Measurements from ENCODE around the gene FAM184B.

Gene FAM184B

DNA sequence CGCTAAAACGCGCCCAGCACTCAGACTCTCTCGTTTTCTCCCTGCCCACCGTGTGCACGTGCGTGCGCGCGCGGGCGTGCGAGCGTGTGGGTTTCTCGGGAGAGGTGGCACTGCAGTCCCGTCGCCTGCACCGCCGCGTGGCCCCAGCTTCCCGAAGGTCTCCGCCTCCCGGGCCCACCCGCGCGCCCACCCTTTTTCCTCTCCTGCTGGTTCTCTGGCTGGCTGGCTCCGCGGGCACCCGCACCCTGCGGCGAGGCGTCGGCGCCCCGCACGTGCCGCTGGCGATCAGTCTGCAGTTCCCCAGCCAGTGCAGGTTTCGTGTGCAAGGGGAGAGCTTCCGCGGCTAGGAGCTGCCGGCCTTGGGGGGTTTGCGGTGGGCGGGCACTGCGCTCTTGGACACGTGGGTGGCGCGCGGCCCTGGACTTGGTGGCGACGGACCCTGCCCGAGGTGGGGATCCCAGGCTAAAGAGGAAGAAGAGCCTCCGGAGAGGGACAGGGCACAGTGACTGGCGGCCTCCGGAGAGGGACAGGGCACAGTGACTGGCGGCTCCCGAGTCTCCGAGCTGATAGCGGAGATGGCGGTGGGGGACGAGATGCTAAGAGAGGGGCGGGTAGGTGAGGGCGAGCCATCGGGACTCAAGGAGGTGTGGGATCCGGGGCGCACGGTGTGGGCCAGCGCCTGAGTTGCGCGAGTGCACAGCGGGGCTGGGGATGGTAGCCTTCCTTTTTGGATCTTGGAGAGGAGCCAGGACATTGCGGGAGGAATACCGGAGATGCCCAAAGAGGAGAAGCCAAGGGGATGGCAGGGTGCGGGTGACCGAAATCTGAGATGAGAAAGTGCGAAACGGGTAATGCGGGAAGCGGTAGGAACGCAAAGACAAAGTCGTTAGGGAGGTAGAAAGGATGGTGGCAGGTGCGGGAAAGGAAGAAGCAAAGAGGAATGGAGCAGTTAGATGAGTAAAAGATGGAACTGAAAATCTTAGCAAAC lies at the start of gene FAM184B:
FAM184B (minus strand) TSS at position 322 of the 988 bp plus-strand sequence. CDS start 322 bp downstream, outside the sequence.
- DNase-seq, result no peak

DNA sequence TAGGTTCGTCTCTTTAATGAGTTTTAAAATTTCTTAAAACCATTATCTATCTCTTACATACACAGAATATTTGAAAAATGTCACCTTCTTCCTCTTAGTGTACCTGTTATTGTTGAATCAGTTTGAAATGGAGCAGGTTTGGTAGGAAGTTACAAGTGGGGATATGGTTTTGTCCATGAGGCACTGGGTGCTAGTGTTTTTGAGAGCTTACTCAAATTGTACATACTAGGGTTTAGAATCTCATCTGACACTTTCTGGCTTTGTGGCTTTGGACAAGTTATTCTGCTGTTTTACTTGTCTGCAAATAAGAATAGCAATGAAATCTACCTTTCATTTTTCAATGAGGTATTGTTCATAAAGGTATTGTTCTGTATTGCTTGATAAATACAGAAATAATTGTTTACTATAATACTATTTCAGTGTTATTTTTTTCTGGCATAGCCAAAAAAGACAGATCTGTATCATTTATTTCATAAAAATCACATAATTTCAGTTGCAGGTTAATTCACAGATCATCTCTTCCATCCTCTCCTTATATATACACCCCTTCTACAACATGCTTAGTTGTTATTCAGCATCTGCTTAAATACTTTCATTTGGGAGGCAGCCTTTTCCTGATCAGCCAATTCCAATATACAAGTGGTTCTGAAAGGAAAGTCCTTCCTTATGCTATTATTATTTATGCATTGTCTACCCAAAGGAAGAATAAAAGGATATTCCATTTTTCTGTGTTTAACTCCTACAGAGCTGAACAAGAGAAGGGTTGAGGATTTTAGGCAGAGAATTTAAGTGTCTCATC lies 42.6 kb upstream of the FAM184B start:
- DNase-seq, result no peak

DNA sequence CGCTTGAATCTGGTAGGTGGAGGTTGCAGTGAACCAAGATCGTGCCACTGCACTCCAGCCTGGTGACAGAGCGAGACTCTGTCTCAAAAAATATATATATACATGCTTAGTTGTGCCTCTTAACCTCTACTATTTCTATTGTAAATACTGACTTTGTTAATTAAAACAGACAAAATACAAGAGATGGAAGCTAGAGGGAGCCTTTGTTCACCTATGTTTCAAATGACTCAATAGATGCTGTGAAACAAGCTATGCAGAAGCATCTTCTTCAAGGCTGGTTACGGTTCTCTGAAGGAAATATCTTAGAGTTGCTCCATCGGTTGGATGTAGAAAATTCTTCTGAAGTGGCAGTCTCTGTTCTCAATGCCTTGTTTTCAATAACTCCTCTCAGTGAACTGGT lies 35.6 kb upstream of the FAM184B start:
- DNase-seq, result no peak

DNA sequence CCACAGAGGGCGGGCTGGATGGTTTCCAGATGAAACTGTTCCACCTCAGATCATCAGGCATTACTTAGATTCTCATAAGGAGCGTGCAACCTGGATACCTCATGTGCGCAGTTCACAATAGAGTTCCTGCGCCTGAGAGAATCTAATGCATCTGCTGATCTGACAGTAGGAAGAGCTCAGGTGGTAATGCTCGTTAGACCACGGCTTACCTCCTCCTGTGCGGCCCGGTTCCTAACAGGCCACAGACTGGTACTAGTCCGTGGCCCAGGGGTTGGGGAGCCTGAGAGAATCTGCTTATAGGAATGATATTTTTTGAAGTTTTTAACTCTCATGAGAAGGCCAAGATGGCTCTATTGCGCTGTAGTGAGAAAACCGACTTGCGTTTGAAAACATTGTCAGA lies 34.7 kb upstream of the FAM184B start:
- DNase-seq, result no peak

DNA sequence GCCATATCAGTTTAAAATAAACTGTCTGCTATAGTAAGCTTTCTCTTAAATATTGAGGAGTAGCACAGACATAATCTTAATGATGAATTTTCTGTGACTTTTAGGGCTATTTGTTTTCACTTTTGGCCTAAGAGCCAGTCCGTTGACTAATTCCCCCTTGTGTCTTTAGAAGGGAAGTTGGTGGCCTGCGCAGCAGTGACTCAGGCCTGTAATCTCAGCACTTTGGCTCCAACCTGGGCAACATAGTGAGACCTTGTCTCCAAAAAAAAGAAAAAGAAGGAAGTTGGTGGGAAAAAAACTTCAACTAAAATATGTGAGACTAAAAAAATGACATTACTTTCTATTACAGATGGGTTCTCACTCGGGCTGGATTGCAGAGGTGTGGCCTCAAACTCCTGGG lies 32.7 kb upstream of the FAM184B start:
- no peak for DNase-seq

DNA sequence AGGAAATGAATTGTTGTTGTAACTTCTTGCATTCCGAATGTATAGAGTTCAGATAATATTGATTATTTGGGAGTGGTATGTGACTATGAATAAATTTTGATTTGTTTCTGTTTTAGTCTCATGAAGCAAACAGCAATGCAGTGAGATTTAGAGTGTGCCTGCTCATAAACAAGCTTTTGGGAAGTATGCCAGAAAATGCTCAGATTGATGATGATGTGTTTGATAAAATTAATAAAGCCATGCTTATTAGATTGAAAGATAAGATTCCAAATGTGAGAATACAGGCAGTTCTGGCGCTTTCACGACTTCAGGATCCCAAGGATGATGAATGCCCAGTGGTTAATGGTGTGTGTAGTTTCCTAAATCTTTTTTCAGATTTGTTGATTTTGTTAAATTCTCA lies 31.4 kb upstream of the FAM184B start:
- no peak for DNase-seq

DNA sequence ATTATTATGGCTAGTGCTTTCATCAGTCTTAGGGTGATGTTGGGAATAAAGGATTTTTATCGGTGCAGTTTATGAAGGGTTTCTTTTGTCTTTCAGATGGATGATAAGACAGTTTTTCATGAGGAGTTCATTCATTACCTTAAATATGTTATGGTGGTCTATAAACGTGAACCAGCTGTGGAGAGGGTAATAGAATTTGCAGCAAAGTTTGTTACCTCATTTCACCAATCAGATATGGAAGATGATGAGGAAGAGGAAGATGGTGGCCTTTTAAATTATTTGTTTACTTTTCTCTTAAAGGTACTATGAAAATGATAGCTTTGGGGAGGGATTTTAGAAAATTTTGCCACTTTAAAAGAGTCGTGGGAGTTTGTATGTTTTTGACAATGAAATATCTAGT lies 30.7 kb upstream of the FAM184B start:
- no peak for DNase-seq

DNA sequence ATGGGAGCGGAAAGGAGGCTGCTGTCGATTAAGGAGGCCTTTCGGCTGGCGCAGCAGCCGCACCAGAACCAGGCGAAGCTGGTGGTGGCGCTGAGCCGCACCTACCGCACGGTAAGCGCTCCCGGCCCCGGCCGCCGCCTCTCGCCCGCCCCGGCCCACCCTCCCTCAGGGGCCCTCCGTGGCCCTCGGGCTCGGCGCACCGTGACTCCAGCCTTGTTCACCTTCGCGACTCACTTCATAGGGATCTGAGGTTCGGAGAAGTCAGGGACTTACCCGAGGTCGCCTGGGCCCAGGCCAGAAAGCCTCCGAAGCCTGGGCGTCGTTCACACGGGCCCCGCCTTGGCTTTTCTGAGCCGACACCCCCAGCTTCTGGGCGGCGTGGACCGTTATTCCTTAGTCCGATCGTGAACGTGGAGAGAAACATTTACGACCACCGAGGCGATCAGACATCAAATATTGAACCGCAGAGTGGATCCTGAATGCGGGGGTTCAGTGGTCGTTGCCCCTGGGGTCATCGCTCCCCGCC lies 29.7 kb upstream of the FAM184B start:
- no peak for DNase-seq

DNA sequence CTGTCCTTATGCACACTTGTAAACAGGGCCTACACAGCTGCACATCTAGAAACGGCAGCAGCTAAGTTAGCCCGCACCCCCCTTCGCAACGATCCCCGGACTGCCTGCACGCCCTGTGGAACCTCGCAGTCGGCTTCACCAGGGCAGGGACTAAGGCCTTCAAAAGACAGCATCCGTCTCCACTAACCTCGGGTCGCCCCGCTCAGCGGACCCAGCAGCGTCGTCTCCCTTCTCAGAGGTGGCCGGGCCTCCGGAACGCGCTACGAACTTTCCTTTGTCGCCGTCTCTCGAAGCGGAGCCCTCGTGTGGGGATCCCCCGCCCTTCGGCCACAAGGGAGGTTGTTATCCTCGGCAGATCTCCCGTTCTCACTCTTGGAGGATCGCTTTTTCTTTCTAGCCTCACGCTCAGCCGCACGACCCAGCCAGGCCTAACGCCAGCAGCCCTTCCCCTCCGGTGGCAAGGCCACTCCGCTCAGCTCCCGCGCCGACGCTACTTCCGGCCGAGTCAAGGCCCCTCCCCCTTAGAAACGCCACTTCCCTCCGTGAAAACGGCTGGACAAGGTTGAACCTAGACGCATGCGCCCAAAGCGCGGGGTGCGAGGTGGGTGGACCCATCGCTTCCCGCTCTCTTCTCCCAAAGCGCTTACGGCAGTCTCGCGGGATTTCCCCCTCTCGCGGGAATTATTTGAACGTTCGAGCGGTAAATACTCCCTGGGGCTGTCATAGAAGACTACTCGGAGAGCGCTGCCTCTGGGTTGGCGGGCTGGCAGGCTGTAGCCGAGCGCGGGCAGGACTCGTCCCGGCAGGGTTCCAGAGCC lies 29.0 kb upstream of the FAM184B start, which contains the start of the genes DCAF16 and NCAPG:
DCAF16 (minus strand) TSS at position 498 of the 818 bp plus-strand sequence. CDS start 6,616 bp downstream, outside the sequence.
NCAPG (plus strand) TSS at position 720 of the 818 bp plus-strand sequence. CDS start 99 bp downstream, outside the sequence.
- peak; percentile 100 for DNase-seq

DNA sequence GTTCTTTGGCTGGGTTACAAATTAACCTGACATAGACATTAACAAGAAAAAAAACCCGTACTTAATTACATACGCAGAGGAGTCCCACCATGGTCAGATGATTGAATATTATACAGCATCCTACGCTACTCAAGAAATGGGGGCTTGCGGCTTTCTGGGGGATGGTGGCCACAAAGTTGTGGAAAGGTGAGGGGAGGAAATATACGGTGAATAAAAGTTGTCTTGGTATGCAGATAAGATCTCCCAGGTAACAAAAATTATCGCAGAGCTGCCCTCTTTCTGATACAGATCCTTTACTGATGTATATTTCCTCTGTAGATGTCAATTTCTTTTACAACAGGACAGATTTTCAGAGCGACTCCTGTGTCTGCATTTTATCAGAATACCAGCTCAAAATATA lies 28.2 kb upstream of the FAM184B start:
- no peak for DNase-seq

DNA sequence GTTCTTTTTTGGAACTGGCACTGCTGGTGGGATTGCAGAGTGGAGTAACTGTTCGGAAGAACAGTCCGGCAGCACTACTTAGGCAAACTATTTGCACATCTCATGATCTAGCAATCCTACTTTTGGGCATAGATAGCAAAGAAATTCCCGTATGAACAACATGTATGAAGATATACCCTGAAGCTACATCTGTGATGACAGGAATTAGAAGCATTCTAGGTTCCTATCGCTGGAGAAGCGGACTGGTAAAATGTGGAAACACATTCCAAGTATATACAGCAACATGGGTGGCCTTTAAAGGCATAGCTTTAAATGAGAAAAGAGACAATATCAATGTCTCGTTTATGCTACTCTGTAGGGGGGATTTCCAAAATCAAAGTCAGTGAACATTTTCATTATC lies 26.0 kb upstream of the FAM184B start:
- no peak for DNase-seq

DNA sequence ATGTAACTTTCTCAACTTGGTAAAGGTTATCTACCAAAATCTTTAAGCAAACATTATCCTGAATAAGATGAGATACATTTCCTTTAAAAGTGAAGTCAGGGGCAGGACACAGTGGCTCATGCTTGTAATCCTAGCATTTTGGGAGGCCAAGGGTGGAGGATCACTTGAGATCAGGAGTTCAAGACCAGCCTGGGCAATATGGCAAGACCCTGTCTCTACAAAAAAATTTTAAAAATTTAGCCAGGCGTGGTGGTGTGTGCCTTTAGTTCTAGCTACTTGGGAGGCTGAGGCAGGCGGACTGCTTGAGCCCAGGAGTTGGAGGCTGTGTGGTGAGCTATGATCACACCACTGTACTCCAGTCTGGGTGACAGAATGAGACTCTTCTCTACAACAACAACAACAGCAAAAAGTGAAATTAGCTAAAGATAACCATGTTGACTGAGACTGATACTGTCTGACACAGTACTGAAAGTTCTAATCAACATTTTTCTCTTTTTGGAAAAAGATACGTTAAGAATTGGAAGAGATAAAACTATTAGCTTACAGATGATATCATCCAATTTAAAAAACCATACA lies 24.2 kb upstream of the FAM184B start:
- DNase-seq, result no peak

DNA sequence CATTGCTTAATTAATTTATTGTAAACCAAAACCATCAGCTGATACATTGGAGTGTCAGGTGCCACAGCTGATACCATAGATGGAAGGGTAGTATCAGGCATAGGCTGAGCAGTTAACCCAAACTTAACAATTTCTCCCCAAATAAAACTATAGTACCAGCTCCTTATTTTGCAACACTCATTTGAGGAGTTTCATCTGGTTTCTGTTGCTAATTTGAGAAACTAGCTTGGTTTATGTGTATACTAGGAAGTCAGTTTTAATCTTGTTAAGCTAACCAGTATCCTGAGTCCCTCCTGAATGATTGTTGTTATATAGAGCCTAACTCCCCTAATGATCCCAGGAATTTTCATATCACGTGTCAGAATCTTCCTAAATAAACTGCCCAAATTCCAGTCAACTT lies 16.4 kb upstream of the FAM184B start:
- no peak for DNase-seq

DNA sequence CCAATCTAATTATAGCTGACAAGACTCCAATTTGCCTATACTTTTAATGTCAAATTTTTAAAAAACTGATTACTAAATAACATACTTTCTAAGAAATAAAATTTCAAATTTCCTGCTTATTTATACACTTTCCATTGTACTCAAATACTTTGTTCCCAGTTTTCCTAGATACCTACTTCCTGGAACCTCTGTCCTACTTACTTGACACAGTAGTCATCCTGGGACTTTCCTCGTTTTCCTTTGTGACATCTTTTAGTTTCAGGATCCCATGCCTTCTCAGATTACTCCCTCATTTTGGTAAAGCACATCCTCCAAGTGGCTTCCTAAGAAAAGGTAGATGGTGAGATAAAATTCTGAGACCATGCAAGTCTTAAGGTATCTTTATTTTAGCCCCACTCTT lies 13.3 kb upstream of the FAM184B start:
- DNase-seq, result no peak

DNA sequence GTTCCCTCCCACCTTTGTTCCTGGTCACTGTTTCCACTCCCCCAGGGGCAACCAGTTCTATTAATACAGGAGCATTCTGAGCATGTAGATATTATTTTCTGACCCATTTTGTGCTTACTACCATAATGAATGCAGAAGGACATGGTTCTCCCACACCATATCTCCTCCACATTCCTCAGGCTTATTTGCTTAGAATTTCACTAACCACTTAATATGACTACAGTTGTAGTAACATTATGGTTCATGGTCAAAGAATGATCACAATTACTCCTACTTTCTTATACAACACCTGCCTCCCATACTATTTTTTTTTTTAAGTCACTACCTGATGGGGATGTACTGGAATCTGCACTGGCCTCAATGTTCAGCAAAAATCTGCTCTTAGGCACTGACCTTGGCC lies 7.5 kb upstream of the FAM184B start:
- no peak for DNase-seq

DNA sequence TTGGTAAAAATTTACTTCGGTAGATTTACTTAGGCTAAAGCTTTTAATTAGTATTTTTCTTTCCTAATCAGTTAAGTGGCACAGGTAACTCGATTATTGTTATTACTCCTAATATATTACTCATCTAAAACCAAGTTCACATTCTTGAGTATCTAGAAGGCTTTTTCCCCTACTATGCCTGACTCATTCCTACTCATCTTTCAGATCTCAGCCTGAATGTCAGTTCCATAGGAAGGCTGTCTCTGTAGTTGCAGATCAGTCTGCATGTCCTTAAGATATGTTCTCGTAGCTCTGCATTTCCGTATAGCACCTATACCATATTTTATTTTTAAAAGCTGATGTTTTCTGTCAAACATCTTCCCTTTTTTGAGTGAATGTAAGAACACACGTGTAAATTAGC lies 5.9 kb upstream of the FAM184B start:
- no peak for DNase-seq

DNA sequence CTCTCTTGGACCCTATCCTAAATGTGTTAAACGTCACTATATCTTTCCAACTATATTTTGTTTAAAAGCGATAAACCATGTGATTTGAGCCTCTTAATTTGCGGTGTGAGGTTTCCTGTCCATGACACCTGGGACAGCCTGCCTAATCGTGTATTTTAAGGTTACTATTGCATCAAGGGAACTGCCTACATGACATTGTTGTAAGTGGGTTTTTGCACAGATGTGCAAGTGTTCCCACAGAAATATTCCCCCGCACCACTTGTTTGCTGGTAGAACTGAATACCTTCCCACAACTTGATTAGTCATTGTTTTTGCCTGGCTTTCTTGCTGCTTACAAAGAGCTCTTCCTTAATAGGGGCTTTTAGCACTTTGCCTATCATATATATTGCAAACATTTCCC lies 5.1 kb upstream of the FAM184B start:
- DNase-seq, result no peak

DNA sequence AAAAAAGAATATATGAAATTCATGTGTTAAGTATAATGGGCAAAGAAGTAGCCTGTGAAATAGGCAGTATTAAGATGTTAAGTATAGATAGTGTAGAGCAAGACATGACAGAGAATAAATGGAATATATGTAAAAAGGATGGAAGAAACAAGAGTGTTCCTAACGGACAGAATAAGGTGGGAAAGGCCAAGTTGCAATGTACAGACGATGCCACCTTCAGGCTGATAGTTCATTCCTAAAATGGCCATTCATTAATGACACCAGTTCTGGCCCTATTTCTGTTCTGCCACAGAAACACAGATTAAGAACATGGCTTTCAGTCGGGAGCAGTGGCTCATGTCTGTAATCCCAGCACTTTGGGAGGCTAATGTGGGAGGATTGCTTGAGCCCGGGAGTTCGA lies 4.4 kb upstream of the FAM184B start:
- no peak for DNase-seq

DNA sequence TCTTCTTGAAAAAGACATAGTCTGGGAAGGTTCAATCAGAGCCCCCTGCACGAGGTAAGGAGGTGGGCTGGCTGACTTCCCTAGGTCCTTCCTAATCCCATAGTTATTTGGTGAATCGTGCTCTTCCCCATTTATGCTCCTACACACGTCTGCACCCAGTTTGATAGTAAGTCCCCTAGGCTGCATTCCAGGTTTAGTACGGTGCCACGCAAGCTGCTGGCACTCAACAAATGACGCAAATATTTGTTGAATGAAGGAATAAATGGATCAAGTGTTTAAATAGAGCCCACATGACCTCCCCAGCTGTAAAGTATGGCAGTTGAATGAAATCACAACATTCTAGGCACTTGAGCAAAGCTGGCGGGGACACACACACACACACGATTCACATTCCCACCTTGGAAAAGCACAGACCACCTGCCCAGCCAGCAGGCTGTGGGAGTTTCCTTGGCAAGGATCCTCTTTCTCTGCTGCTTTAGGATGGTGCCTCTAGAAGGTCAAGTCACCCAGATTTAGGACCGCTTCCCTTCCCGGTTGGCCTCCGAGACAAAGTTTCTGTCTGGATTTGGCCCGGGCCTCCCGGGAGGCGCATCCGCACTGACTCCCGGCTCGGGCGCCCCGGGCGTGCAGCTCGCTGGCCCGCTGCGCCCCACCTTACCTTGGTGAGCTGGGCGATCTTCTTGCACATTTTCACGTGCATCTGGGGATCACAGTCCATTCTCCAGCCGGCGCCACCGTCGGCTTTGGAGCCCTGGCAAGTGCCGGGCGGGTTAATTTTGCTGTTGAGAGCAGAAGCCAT lies 721 bp downstream of the FAM184B start:
- DNase-seq, result no peak

DNA sequence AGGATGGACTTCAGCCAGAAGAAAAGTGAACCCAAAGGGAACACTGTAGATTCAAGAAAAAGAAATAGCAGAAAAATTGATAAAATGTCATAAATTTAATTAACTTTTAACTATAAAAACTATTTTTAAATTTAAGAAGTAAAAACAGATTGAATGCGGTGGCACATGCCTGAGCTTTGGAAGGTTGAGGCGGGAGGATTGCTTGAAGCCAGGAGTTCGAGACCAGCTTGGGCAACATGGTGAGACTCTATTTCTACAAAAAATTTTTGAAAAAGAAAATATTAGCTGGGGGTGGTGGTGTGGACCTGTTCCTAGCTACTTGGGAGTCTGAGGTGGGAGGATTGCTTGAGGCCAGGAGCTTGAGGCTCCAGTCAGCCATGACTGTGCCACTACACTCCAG lies 3.0 kb downstream of the FAM184B start:
- no peak for DNase-seq

DNA sequence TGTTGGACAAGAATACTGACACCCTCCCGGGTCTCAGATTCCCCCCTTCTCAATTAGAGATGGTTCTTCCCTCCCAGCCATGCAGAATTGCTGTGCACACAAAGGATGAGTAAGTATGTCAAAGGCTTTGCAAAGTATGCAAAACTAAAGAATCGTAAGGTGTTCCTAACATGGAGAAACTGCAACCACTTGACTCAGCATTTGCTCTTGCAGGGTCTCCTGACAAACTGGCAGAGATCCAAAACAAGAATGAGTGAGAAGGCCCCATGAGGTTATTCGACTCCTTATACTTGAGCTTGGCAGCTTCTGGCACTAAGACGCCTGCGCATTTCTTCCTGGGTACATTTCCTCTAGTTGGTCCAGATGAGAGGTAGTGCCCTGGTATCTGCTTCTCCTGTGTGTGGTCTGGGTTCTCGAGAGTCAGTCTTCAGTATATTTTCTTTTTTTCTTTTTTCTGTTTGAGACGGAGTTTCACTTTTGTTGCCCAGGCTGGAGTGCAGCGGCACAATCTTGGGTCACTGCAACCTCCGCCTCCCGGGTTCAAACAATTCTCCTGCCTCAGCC lies 8.2 kb downstream of the FAM184B start:
- no peak for DNase-seq

Data from activated naive CD4-positive, alpha-beta T cell treated with Interleukin-2 at 50 U/mL for 16 hours (primary cell).